Lung (tissue), 12 donors: Measurements from ENCODE around the gene PRKCA. TPM values are rescaled to one million over a fixed set of nuclear protein-coding genes. Genes with fewer than 3 reads are reported as not detected.

Source experiments
- ATAC-seq: fragments of 200-7000 bp; cut with Tn5 transposase; one replicate; pipeline ENCODE4 v1.9.1; 2020; ENCODE audit warnings: moderate number of reproducible peaks; ENCODE audit not compliant: insufficient read depth, low FRiP score
- DNase-seq, 3 donors: peaks; one replicate each; pipeline ENCODE4 v3.0.0-alpha.2; 2013 to 2017
- H3K27ac ChIP-seq, 2 donors: one replicate each; pipeline ENCODE4 v1.5.1; 2013; ENCODE audit warnings: mild to moderate bottlenecking in 2 of 2, moderate library complexity in 2 of 2, control low read depth in 1 of 2, inconsistent platforms in 1 of 2, low read depth in 1 of 2, low read length in 1 of 2
- H3K27me3 ChIP-seq, 3 donors: one replicate each; pipeline ENCODE4 v1.5.1; 2013; ENCODE audit warnings: low read length in 2 of 3; ENCODE audit not compliant: control insufficient read depth in 3 of 3, insufficient read depth in 3 of 3
- H3K36me3 ChIP-seq, 4 donors: one replicate each; pipeline ENCODE4 v1.5.1; 2013; ENCODE audit warnings: low read length in 4 of 4, mild to moderate bottlenecking in 1 of 4, moderate library complexity in 1 of 4; ENCODE audit not compliant: control insufficient read depth in 4 of 4, insufficient read depth in 4 of 4
- H3K4me1 ChIP-seq, 5 donors: one replicate each; pipeline ENCODE4 v1.5.1; 2013; ENCODE audit warnings: low read length in 5 of 5, mild to moderate bottlenecking in 2 of 5, moderate library complexity in 1 of 5; ENCODE audit not compliant: control insufficient read depth in 5 of 5, insufficient read depth in 5 of 5
- H3K4me3 ChIP-seq: one replicate; pipeline ENCODE4 v1.5.1; 2013; ENCODE audit warnings: mild to moderate bottlenecking, control low read depth, moderate library complexity
- H3K9ac ChIP-seq, 2 donors: one replicate each; pipeline ENCODE4 v1.5.1; 2013; ENCODE audit warnings: low read length in 2 of 2, control low read depth in 1 of 2; ENCODE audit not compliant: insufficient read depth in 1 of 2
- H3K9me3 ChIP-seq, 4 donors: one replicate each; pipeline ENCODE4 v1.5.1; 2013; ENCODE audit warnings: low read length in 3 of 4, mild to moderate bottlenecking in 1 of 4, moderate library complexity in 1 of 4; ENCODE audit not compliant: control insufficient read depth in 4 of 4, insufficient read depth in 3 of 4
- CTCF ChIP-seq: IDR thresholded peaks from 2 replicates; pipeline ENCODE4 v1.5.1; 2012; ENCODE audit warnings: mild to moderate bottlenecking; ENCODE audit errors: control extremely low read depth, extremely low read depth
- WGBS, 2 donors: extraction: QIAGEN DNeasy Blood & Tissue Kit; methylation state at CpG; one replicate each; pipeline ENCODE4 v1.1.7; 2013; 5-methylcytosine and 5-hydroxymethylcytosine counted together
- polyA plus RNA-seq, 2 donors: library from polyadenylated mRNA; stranded (reverse); fragments of 200-250 nt; gene quantifications; one replicate each; pipeline ENCODE4 v1.2.1, GENCODE V29; 2013
- total RNA-seq, 2 donors: library from RNA; depleted of rRNA in 1 of 2; stranded (reverse); fragments of >200 nt in 1 of 2; gene quantifications; one replicate each; pipeline ENCODE4 v1.2.1, GENCODE V29; 2014 to 2021
- donor health status: control.
- donor health status: control.
- donor health status: Bipolar disorder and iron deficiency.
- donor health status: healthy.
- donor health status: DM: yes; HTN: yes; CAD: no.

Gene PRKCA
- total and polyA plus RNA-seq, 4 donors, result 3.4 to 34.8 (median 13.8) TPM

GRCh38 chr17:66371561-66371960, 69.1 kb downstream of the PRKCA start:
- Histone ChIP-seq H3K27ac (no peak overlapping the region), H3K9me3 (no peaks in the 10 kb centered on the region), H3K9ac (no peak overlapping the region), H3K27me3 (no peaks in the 10 kb centered on the region), H3K4me1 (peaks cover 0 to 9% (median 2%) of the 10 kb centered on the region in 5 donors), H3K4me3 (no peak overlapping the region), H3K36me3 (no peaks in the 10 kb centered on the region)
- no peak for DNase-seq
- 94 to 95% methylated on average over 7 of the region's 7 CpGs for WGBS, 2 donors
- no peak for TF ChIP-seq CTCF
- no peak for ATAC-seq

DNA sequence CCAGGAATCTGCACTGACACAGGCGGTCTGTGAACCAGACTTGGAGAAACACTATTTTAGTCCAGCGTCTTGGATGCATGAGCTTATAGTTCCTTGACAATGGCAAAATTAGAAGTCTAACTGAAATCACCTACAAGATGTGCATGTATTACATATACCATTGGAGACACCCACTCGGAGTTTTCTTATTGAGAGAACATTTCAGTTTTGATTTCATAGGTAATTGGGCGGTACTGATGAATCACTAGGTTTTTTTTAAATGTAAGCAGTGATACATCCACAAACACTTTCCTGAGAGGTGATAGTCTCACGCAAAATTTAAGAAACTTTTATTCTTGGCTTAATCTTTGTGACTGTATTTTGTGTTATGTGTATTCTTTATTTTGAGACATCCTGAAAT, 69.8 kb downstream of the PRKCA start:
- 93 to 97% methylated on average over 5 of the region's 5 CpGs for WGBS, 2 donors
- Histone ChIP-seq H3K4me3 (no peak overlapping the region), H3K9ac (no peak overlapping the region), H3K27me3 (no peaks in the 10 kb centered on the region), H3K4me1 (peaks cover 0 to 9% (median 2%) of the 10 kb centered on the region in 5 donors), H3K9me3 (no peaks in the 10 kb centered on the region), H3K36me3 (no peaks in the 10 kb centered on the region), H3K27ac (no peak overlapping the region)
- ATAC-seq, result no peak
- no peak for TF ChIP-seq CTCF
- no peak for DNase-seq

- Histone ChIP-seq H3K9ac (no peak overlapping the region), H3K36me3 (no peaks in the 10 kb centered on the region), H3K4me3 (no peak overlapping the region), H3K27ac (no peak overlapping the region), H3K9me3 (no peaks in the 10 kb centered on the region), H3K27me3 (no peaks in the 10 kb centered on the region), H3K4me1 (peaks cover 0 to 9% (median 2%) of the 10 kb centered on the region in 5 donors)
- TF ChIP-seq CTCF, result no peak
- no peak for ATAC-seq
- WGBS, 2 donors, result 95 to 96% methylated on average over 3 of the region's 3 CpGs
- DNase-seq, result no peak
Measured at GRCh38 chr17:66373079-66373478, 70.7 kb downstream of the PRKCA start.
